HG03196 (cell line): ENCODE data around the gene ARHGEF19.
"Not testable (repeated sequence)": the region's sequence is repeated elsewhere in the genome, so short reads cannot be mapped to it uniquely, and the experiment has no call there.

Experiments
- ATAC-seq: cut with Tn5 transposase; IDR thresholded peaks from one replicate; pipeline ENCODE4 v1.9.1; 2021; ENCODE audit not compliant: unreplicated experiment

Gene ARHGEF19

GRCh38 chr1:16205334-16205671 is 7.1 kb downstream of the ARHGEF19 start:
- ATAC-seq: no peak

- ATAC-seq: no peak
Observed at GRCh38 chr1:16204634-16205333, 7.7 kb downstream of the ARHGEF19 start.

GRCh38 chr1:16204216-16204615 is 8.2 kb downstream of the ARHGEF19 start:
- ATAC-seq: no peak

DNA sequence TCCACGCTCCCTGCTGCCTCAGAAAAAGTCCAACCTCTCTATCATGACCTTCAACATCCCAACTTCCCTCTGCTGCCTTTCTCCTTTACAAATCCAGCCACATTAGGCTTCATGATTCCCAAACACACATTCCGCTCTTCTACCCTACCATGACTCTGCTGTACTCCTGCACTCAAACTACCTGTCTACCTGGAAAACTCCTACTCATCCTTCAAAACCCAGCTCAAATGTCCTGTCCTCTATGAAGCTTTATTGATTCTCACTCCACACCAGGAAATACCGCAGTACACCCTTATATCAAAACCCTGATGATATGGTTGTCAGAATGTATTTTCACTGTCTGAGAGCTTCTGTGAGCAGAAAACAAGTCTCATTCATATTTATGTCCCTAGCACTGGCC is 8.9 kb downstream of the ARHGEF19 start:
- ATAC-seq: no peak

DNA sequence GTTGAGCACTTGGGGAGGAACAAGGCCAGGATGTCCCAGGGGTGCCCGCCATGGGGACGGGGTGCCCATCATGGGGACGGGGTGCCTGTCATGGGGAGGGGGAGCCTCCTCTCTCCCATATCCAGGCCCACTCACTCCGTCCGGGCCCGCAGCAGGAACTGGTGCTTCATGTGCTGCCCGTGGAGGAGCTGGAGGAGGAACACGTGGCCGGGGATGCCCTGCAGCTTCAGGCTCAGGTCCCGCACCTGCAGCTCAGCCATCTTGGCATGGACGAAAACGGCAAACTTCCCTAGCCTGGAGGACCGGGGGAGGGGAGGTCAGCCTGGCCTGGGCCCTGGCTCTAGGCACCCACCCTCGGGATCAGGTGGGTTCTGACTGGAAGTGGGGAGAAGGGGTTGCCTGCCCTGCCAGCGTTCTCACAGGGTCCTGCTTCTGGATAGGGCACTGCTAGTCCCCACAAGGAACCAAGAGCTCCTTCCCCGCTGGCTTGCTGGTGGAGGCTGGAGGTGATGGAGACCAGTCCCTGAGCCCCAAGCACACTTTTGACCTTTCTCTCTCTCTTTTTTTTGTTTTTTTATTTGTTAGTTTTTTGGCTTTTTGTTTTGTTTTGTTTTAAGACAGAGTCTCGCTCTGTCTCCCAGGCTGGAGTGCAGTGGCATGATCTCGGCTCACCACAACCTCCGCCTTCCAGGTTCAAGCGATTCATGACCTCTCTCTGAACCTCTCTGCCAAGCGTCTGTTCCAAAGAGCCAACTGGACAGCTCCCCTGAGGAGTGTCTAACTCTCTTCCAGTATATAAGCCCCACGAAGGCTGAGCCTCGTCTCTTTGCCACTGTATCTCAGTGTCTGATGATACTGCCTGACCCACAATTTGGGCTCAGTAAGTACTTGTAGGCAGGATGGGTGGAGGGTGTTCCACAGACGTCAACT is 9.9 kb downstream of the ARHGEF19 start:
- ATAC-seq: no peak

DNA sequence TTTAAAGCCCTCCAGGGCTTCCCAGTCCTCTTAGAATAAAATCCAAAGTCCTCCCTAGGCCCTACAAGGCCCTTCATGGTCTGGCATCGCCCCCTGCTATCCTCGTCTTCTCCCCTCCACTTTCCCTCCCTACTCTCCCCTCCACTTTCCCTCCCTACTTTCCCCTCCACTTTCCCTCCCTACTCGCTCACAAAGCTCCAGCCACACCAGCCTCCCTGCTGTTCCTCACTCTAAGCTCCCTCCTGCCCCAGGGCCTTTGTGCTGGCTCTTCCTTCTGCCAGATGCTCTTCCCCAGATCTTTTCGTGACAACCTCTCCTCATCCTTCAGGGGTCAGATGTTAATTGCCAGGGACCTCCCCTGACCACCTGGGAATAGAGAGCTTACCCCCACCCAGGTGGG is 12.8 kb downstream of the ARHGEF19 start:
- no peak for ATAC-seq

DNA sequence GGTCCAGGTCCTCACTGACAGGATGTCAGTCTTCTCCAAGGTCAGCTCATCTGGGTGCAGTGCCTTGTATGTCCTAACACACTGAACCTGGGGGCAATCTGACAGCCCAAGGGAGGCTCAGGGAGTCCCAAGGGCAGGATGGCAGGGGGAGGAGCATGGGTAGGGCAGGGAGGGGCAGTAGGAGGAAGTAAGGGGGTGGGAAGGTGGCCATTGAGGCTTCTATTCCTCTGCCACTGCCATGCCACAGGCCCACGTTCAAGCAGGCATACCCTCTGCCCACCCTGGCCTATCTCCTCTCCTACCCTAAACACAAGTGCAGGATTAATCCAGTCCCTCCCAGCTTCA is 13.3 kb downstream of the ARHGEF19 start:
- ATAC-seq: no peak

DNA sequence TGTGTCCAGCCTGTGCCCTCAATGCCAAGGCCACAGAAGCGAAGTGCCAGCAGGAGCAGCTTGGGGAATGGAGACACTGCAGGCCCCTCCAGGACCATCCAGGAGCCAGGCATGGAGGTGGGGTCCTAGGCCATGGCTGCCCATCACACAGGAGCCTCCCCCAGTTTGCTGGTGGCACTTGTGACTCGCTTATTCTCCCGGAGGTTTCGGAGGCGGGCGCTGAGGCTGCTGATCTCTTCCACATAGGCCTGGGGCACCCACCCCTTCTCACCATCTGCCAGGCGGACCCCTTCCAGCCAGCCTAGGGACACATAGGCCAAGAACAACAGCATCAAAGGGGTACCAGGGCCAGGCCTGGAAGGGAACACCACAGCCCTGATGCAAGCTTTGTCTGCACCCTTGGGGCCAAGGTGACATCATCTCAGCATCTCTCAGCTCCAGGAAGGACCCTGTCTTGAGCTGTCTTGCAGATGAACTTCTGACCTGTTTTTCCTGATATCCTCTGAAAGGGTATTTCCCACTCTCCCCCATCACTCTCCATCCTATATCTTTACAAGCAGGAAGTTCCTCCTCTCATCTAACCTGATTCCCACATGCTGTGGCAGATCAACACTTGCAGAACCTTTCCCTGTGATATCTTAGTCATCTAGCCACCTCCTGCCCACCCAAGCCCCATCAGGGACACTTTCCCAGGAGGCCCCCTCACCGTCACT is 13.9 kb downstream of the ARHGEF19 start:
- no peak for ATAC-seq

DNA sequence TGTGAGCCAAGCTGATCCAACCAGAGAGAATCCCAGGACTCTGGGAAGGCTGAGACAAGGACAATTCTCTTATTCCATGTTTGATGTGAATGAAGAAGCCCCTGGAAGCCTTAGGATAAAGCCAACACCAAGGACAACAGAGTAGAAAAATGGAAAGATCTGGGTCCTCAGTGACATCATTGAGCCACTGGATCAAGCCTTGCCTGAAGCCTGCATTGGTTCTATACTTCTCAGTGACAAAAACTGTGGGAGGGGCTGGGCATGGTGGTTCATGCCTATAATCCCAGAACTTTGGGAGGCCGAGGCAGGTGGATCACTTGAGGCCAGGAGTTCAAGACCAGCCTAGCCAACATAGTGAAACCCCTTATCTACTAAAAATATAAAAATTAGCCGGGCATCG is 15.6 kb downstream of the ARHGEF19 start:
- no peak for ATAC-seq

DNA sequence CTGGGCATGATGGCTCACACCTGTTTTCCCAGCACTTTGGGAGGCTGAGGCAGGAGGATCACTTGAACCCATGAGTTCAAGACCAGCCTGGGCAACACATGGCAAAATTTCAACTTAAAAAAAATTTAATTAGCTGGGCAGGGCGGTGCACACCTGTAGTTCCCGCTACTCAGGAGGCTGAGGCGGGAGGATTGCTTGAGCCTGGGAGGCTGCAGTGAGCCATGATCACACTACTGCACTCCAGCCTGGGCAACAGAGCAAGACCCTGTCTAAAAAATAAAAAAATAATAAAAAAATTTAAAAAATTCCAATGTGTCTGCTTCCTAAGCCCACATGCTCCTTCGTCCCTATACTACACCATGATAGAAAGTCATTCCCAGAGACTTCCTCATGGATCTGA is 16.3 kb downstream of the ARHGEF19 start:
- not testable (repeated sequence) for ATAC-seq

DNA sequence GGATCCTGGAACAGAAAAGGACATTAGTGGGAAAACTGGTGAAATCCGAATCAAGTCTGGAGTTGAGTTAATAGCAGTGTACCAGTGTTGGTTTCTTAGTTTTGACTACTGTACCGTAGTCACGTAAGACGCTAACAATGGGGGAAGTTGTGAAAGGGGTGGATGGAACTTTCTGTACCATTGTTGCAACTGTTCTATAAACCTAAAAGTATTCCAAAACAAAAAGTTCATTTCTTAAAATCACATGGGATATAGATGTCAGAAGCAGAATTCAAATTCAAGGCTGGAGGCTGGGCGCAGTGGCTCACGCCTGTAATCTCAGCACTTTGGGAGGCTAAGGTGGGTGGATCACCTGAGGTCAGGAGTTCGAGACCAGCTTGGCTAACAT is 16.9 kb downstream of the ARHGEF19 start:
- ATAC-seq: no peak

DNA sequence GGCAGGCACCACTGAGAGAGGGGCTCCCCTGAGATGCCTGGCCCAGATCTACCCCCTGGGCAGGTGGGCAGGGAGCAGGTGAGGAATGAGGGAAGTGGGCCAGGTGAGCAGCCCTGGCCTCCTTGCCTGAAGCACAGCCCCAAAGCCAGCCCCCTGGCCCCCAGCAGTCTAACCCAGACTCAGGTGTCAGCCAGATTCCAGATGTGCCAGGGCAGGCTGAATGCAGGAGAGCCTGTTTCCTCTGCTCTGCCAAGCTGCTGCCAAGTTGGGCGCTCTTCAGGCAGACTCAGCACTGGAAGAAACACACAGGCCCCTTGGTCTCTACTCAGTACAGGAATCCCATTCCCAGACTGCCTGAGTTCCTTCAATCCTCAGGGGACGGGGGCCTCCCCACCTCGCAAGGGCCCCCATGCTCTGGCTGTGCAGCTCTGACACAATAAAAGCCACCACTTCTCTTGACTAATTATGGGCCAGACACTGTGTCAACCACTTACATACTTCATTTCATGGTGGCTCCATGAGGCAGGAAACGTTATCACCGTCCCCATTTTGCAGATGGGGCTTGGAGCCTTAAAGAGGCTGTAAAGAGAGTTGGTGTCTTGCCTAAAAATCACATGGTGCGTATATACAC is 20.4 kb downstream of the ARHGEF19 start:
- no peak for ATAC-seq

GRCh38 chr1:16191309-16191708 is 21.1 kb downstream of the ARHGEF19 start:
- no peak for ATAC-seq

- no peak for ATAC-seq
Observed at GRCh38 chr1:16189921-16190621, 22.4 kb downstream of the ARHGEF19 start.

DNA sequence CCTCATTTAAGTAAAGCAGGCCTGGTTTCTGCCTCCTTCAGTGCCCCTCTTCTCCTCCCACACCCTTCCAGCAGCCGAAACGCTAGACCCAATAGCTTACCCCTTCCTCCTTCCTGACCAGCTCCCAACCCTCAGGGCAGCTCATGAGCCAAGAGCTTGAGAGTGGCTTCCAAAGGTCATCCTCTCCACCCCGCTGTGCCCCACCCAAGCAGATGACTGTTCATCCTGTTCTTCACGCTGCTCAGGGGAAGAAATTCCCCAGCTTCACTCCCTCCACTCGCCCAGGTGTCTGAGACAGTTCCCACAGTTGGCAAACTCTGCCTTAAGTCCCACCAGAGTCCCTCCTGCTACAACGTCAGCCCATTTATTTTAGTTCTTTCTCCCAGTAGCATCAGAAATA is 23.4 kb downstream of the ARHGEF19 start:
- ATAC-seq: no peak

- ATAC-seq: no peak
Observed at GRCh38 chr1:16187748-16188401, 24.6 kb downstream of the ARHGEF19 start.

DNA sequence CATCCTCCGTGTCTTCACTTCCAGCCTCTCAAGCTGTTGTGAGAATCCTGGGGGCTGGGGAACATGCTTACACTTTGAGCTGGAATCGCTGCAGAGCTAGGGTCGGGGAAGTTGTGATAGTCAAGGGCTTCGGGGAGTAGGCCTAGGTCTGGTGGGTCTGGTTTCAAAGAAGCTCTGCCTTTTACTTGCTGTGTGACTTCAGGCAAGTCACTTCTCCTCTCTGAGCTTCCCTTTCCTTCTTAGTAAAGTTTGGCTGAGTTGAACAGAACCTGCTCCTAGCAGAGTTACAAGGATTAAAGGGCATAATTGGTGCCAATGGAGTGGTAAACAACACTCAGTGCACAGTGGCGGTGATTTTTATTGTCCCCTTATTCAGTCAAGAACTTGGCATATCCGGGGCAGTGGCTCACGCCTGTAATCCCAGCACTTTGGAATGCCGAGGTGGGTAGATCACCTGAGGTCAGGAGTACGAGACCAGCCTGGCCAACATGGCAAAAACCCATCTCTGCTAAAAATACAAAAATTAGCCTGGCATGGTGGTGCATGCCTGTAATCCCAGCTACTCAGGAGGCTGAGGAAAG is 25.7 kb downstream of the ARHGEF19 start:
- ATAC-seq: no peak

DNA sequence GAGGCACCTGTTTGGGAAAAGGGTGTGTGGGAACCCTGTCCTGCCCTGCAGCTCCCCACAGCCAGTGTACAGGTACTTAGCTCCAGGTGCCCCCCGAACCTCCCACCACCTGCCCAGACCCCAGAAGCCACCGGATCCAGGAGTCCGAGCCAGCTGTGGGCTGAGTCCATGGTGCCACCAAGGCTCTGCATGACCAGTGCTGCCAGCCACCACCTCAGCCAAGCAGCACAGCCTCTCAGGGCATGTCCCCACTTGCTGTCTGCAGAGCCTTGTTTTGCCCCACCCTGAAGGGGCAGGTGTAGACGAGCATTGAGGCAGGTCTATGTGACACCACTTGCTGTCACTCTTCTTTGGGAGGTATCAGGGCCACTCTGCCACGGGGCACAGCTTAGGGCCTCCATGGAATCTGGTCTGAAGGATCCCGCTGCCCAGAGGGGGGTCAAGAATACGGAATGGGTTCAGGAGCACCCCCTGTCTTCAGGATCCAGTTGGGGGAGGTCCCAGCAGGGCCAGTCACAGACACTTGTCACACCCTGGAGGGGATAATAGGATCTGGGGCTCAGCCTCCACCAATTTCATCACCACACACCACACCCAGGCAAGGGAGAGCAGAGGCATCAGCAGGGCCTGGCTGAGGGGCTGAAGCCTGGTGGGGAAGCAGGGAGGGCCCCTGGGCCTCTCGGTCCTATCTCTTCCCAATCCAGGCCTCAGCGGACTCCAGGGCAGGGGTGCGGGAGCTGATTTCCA is 27.7 kb downstream of the ARHGEF19 start:
- no peak for ATAC-seq
